HG02938 (cell line): Measurements from ENCODE around the gene QKI.

Experiments used
- ATAC-seq: cut with Tn5 transposase; IDR thresholded peaks from one replicate; pipeline ENCODE4 v1.9.1; 2021; ENCODE audit warnings: mild to moderate bottlenecking, moderate library complexity; ENCODE audit not compliant: unreplicated experiment

QKI gene

DNA sequence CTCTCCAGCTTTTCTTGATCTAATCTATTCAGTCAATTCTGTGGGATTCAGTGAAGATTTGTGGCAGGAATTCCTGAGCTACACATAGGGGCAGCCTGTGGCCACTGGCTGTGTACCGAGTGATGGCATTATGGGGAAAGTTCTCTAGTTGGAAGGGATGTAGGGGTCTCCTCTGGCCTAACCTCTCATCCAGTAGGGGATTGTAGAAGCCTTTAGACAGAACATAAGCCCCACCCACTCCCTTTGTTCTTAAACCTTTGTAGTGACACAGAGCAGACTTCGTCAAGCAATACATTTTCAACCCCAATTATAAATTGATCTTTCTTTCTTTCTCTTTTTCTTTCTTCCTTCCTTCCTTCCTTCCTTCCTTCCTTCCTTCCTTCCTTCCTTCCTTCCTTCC, 188.9 kb downstream of the QKI start:
- ATAC-seq: no peak

DNA sequence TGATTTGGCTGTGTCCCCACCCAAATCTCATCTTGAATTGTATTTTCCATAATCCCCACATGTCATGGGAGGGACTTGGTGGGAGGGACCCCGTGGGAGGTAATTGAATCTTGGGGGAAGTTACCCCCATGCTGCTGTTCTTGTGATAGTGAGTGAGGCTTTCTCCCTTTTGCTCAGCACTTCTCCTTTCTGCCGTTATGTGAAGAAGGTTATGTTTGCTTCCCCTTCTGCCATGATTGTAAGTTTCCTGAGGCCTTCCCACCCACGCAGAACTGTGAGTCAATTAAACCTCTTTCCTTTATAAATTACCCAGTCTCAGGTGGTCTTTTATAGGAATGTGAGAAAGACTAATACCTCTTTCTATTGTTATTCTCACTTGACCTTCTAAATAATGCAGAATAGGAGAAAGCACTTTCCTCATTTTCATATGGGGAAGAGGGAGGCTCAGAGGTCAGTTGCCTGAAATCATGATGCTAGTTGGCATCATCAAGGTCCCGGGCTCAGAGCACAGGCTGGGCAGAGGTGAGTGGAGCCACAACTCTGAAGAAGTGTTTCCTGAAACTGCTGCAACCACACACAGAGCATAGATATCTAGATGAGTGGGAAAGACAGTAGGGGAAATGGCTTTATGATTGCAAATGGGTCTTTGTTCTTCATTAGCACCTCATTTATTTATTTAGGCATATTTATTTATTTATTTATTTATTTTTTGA, 191.0 kb downstream of the QKI start:
- no peak for ATAC-seq

DNA sequence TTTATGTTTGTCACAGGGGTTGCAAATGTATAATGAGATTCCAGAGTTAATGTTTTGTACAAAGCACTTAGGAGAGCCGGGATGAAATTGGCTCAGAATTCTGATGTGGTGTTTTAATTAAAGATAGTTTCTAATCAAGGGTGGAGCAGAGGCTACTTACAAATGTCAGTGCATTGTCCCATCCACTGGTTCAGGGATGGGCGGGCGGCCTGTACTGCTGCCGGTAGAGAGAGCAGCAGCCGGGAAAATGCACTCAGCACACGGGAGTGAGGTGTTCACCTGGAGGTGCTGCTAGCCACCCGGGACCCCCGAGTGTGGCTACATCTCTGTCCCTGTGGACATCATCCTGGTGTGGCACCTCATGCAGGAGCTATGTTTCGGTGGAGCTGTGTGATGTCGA, 193.3 kb downstream of the QKI start:
- ATAC-seq: no peak

DNA sequence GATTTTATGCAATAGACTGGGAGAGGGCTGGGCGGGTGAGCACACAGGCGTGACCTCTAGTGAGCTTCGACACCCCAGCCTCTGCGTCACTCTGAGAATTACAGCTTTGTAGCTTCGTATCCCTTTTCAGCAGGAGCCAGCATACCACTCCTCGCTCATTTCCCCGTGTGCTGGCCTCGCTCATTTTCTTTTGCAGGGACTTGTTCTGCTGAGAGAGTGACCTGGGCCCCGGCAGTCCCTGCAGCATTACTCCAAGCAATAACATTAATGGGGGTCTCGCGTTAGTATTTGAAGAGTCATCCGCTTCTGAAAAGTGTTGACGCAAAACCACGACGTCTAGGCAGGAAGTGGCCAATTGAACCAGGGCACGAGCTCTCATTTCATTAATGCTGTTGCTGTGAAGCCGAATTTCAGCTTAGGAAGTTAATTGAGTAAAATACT, 193.7 kb downstream of the QKI start:
- no peak for ATAC-seq

DNA sequence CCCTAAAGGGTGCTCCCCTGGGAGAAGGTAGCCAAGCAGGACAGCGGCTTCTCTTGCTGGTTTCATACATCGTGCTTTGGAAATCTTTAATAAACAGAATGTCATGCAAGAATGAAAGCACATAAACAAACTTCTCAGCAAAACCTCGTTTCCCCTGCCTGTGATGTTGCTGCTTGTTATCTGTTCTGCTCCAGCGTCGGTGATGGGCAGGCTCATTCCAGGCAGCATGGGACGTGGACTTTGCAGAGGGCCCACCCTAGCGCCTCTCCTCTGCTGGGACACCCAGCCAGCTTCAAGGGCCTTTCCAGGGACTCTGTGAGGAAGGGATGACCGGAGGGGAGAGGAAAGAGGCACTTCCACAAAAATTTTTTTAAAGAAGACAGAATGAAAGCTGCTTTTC, 197.7 kb downstream of the QKI start:
- ATAC-seq: no peak

DNA sequence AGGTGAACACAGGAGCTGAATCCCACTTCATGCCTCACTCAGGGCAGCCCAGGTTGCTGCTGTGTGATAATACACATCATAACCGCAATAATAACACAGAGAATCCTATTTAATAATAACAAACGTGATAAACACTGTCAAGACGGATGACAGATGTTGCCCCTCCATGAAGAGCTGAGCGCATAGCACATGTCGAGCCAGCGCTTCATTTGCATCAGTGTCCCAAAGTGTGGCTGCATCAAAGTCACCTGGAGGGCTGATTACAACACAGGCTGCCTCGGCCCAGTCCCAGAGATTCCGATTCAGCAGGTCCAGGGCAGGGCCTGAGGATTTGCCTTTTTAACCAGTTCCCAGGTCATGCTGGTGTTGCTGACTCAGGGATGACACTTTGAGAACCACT, 198.5 kb downstream of the QKI start:
- no peak for ATAC-seq

DNA sequence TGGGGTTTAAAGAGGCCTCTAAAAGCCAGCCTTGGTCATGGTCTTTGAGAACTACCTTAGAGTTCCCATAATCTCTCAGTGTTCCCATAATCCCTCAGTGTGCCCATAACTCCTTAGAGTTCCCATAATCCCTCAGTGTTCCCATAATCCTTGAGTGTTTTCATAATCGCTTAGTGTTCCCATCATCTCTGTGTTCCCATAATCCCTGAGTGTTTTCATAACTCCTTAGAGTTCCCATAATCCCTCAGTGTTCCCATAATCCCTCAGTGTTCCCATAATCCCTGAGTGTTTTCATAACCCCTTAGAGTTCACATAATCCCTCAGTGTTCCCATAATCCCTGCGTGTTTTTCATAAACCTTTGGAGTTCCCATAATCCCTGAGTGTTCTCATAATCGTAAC, 199.2 kb downstream of the QKI start:
- ATAC-seq: no peak

DNA sequence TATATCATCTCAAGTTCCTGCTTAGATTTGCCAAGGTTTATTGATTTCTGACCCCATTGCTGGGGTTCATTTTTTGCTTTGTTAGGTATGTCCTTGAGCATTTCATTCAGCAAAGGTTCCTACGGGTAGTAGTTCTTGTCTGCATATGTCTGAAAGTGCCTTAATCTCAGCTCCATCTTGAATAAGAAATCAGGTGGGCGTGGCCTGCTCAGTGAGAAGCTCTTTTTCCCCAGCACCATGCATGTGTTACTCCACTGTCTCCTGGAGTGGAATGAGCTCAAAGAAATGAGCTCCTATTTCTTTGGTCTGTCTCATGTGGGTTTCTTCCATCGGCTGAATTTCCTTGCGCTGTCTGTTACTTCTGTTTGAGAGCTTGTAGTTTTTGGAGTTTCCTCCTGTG, 201.9 kb downstream of the QKI start:
- no peak for ATAC-seq

DNA sequence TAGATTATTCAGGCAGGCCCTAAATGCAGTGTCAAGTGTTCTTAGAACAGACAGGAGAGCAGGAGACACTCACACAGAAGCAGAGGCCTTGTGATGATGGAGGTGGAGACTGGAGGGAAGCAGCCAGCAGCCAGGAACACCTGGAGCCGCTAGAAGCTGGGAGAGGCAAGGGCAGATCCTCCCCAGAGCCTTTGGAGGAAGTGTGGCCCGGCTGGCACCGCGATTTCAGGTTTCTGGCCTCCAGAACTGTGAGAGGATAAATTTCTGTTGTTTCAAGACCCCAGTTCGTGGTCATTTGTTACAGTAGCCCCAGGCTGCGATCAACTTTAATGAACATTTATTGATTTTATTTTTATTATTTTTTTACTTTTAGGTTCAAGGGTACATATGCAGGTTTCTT, 203.0 kb downstream of the QKI start:
- no peak for ATAC-seq

DNA sequence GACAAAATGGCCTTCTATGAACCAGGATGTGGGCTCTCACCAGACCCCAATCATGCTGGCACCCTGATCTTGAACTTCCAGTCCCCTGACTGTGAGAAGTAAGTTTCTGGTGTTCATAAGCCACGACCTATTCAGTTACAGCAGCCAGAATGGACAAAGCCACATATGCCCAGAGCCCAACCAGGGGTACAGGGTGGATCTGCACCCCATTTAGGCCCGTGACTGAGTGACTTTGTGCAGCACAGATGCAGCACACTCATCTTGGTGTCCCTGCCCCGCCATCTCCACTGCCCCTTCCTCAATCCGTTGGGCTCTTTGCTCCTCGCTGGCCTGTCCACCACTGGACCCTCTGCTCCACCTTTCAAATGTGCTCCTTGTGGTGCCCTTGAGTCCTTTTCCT, 205.6 kb downstream of the QKI start:
- no peak for ATAC-seq

DNA sequence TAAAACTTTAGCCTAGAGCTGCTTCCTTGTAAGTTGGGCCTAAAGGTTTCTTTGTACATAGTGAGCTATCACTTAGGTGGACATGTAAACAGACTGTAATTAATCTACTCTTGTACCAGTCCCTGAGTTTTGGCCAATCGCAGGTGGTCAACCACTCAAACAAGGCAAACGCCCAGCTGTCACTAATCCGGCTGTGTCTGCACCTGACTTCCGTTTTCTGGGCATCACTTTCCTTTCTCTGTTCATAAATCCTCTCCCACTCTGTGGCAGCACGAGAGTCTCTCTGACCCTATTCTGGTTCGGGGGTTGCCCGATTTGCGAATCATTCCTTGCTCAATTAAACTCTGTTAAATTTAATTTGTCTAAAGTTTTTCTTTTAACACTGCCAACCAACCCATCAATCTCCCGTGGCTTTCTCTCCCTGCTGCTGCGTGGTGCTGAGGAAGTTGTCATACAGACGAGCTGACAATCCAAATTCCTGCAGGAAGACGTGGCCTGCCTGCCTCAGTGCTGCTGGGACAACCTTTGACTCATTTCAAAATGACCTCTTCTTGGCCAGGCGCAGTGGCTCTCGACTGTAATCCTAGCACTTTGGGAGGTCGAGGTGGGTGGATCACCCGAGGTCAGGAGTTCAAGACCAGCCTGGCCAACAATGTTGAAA, 206.3 kb downstream of the QKI start:
- ATAC-seq: no peak

DNA sequence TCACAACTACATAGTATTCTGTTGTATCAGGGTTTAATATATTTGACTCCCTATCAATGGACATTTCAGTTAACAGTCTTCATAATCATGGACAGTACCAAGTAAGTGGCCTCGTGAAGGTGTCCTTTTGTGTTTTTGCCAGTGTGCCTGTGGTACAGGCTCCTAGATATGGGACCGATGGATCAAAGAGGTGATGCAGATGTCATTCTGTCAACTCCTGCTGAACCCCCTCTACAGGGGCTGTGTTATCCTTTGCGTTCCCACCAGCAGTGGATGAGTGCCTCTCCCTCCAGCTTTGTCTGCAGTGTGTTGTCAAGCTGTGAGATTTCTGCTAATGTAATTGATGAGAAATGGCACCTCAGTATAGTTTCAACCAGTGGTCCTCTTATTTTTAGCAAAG, 210.7 kb downstream of the QKI start:
- no peak for ATAC-seq

DNA sequence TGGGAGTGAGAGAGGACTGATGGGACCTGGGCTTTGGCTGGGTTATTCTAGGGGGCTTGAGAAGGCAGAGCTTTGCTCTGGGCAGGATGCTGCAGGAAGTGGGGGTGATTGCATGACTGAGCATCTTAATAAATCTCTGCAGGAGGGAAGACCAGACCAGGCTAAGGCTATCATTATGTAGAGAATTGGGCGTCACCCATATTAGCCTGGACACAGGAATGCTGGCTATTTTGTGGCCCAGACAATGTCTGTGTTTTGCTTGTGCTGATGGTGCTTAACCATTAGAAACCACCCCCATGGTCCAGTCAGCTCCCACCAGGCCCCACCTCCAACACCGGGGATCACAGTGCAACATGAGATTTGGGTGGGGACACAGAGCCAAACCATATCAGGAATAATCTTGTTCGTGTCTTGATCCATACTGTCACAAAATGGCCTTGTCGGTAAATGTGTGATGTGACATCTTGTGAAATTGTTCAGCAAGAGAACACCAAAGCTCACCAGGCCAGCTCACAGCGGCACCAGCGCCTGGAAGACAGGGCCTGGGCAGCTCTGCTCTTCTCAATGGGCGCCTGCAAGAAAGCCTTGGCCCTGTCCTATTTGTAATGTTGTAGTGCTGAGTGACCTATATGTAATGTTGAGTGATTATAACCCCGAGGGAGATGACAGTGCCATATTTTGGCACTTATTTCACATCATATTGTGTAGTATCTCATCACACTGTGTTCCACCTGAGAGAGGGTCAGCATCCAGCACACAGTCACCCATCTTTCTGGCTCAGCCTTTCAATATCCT, 211.8 kb downstream of the QKI start:
- no peak for ATAC-seq

DNA sequence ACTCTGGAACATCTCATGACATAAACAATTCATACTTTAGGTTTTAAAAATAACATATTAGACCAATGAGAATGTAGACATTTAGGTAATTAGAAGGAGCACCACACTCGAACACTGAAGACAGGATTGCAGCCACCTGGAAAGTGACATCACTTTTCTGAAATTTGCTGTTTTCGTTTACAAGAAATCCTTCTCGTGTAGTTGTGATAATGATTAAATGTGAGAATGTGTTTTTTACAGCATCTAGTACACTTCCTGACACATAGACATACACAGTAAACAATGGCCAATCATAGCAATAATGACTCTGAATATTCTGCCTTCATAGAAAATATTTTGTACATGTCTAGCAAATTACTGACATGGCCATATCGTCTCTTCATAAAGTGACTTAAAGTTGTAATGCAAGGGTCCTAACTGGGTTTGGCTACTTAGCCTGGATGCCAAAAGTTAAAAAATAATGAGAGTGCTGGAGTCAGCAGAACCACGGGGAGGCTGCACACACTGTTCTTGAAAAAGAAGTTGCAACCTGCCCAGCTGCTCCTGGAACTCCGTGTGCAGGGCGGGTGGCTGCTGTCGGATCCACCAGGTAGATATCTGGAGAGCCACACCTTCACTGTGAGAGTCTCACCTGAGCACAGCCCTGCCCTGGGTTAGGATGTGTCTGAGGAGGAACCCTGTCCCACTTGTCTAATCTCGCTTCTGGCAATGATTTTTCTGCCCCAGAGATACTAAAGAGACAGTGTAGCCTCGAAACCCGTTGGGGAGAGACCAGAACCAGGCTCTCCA, 212.9 kb downstream of the QKI start:
- no peak for ATAC-seq
